ENCODE data around the gene INPP5A.
"Not testable (repeated sequence)": the region's sequence is repeated elsewhere in the genome, so short reads cannot be mapped to it uniquely, and the experiment has no call there.

The INPP5A gene

DNA sequence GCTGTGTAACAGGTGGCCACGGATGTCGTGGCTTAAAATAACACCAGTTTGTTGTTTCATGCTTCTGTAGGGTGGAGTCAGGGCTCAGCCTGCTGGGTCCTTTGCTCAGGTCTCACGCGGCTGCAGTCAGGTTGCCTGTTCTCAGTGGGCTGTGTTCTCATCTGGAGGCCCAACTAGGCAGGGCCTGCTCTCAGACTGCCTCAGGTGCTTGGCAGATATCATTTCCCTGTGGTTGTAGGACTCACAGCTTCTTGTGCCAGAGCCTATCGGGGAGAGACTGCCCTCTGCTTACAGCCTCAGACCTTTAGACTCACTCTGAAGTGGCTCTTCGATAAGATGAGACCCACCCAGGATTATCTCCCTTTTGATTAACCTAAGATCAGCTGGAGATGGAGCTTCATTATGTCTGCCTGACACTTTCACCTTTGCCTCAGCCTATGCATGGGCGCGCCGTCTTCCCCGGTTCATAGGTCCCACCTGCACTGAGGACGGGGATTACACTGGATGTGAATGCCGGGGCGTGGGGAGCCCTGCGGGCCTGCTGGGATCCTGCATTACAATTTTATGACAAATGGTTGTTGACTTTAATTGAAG lies 55.3 kb downstream of the INPP5A start:
- TF ChIP-seq CTCF (IDR thresholded peaks at IDR 0.05; ENCODE audit: low read depth, low read length): no peak
- no peak for DNase-seq (ENCODE audit: extremely low read depth, low read depth)

DNA sequence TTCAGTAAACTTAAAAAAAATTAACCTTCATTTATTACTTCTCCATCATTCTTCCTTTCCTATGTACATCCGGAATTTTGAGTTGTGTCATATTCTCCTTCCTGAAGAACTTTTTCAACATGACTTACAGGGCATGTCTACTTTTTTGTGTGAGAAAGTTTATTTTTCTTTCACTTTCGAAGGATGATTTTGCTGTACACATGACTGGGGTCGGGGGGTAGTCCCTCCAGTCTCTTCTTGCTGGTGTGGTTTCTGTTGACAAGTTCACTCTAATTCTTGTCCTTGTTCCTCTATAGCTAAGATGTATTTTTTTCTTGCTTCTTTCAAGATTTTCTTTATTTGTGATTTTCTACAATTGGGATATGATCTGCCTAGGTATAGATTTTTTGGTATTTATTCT lies 55.8 kb downstream of the INPP5A start:
- no peak for TF ChIP-seq CTCF (IDR thresholded peaks at IDR 0.05; ENCODE audit: low read depth, low read length)
- no peak for DNase-seq (ENCODE audit: extremely low read depth, low read depth)

GRCh38 chr10:132593900-132594876 lies 56.6 kb downstream of the INPP5A start:
- TF ChIP-seq CTCF (IDR thresholded peaks at IDR 0.05; ENCODE audit: low read depth, low read length): no peak

DNA sequence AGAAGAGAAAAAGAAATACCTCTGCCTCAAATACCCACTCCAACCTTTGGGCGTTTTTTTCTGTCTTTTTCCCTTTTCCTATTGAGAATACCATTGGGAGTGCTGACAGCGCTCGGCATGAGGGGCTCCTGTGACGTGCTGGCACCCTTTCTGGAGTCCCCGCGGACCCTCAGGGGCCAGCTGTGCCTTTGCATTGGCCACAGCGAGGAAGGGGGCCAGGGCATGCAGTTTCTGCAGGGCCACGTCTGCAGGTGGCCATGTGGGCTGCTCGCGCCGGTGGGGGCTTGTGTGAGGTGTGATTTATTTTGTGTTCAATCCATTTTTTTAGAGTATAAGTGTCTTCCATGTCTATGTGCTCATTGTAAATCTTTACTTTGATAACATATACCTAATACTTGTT lies 57.4 kb downstream of the INPP5A start:
- DNase-seq (ENCODE audit: extremely low read depth, low read depth): no peak
- no peak for TF ChIP-seq CTCF (IDR thresholded peaks at IDR 0.05; ENCODE audit: low read depth, low read length)

More at GRCh38 chr10:132593900-132594876, 56.6 kb downstream of the INPP5A start:
- DNase-seq (ENCODE audit: extremely low read depth, low read depth): no peak

GRCh38 chr10:132595854-132596253 lies 58.3 kb downstream of the INPP5A start:
- no peak for TF ChIP-seq CTCF (IDR thresholded peaks at IDR 0.05; ENCODE audit: low read depth, low read length)
- no peak for DNase-seq (ENCODE audit: extremely low read depth, low read depth)

- TF ChIP-seq CTCF (IDR thresholded peaks at IDR 0.05; ENCODE audit: low read depth, low read length): no peak
Measured at GRCh38 chr10:132596742-132597279, 59.2 kb downstream of the INPP5A start.

GRCh38 chr10:132597654-132598053 lies 60.1 kb downstream of the INPP5A start:
- no peak for TF ChIP-seq CTCF (IDR thresholded peaks at IDR 0.05; ENCODE audit: low read depth, low read length)
- no peak for DNase-seq (ENCODE audit: extremely low read depth, low read depth)

More at GRCh38 chr10:132596742-132597279, 59.2 kb downstream of the INPP5A start:
- DNase-seq (ENCODE audit: extremely low read depth, low read depth): no peak

- DNase-seq (ENCODE audit: extremely low read depth, low read depth): not testable (repeated sequence)
Measured at GRCh38 chr10:132599023-132599618, 61.5 kb downstream of the INPP5A start.

Data from AG09319 (cell line).